HepG2 (cell line): ENCODE data around the gene CBL. TPM values are rescaled to one million over a fixed set of nuclear protein-coding genes. Genes with fewer than 3 reads are reported as not detected.

Experiments
- ATAC-seq: fragments of 200-7000 bp; cut with Tn5 transposase; 3 replicates; pipeline ENCODE4 v1.9.1; 2020; ENCODE audit warnings: mild to moderate bottlenecking, moderate library complexity
- BruUV-seq: library from RNA; stranded (reverse); fragments of 400-500 nt; replicated peaks from 2 replicates; lab custom pipeline; 2021; lab: Mats Ljungman, UMichigan
- CTCF ChIA-PET: fragments of 300-600 bp; formaldehyde crosslinking; extraction: SDS; loops from one replicate; lab custom pipeline; 2021; ENCODE audit warnings: low total read pairs, inconsistent platforms, low intra/inter-chr PET ratio; lab: Yijun Ruan, JAX
- POLR2A ChIA-PET: fragments of 350-600 bp; sonication (Branson Sonifier 250); formaldehyde crosslinking; loops from one replicate; lab custom pipeline; 2020; ENCODE audit warnings: antibody characterized with exemption, inconsistent platforms; lab: Yijun Ruan, JAX
- DNase-seq: peaks from one replicate; pipeline ENCODE4 v3.0.0-alpha.2; 2015; ENCODE audit warnings: low spot score
- FAIRE-seq: peaks from 3 replicates; lab custom pipeline; 2011; peaks lifted over from hg19 to GRCh38; lab: Jason Lieb, UNC
- H2AFZ ChIP-seq: one replicate; pipeline ENCODE4 v1.6.1; 2011; ENCODE audit warnings: low read length, inconsistent platforms
- H3K27ac ChIP-seq: fragments of 300-600 bp; 3 replicates; pipeline ENCODE4 v1.8.0; 2011; ENCODE audit warnings: mixed run types, mild to moderate bottlenecking, mixed read lengths, low read length, inconsistent platforms; ENCODE audit not compliant: insufficient read depth; ENCODE audit errors: extremely low read length
- H3K27me3 ChIP-seq, 2 experiments: fragments of 200-600 bp in 1 of 2; 2 replicates in 1 of 2; 3 replicates in 1 of 2; pipeline versions ENCODE4 v1.6.0 to v1.8.0; 2011; ENCODE audit warnings: low read length in 2 of 2, mild to moderate bottlenecking in 2 of 2, moderate library complexity in 2 of 2, inconsistent platforms in 1 of 2; ENCODE audit not compliant: insufficient read depth in 2 of 2, control insufficient read depth in 1 of 2
- H3K36me3 ChIP-seq, 2 experiments: fragments of 200-600 bp in 1 of 2; replicated peaks in 1 of 2; 2 replicates in 1 of 2; 3 replicates in 1 of 2; pipeline versions ENCODE4 v1.5.1 to v1.8.0; 2011; ENCODE audit warnings: low read length in 2 of 2, inconsistent platforms in 1 of 2; ENCODE audit not compliant: insufficient read depth in 2 of 2, control insufficient read depth in 1 of 2
- H3K4me1 ChIP-seq: 2 replicates; pipeline ENCODE4 v1.5.1; 2012; ENCODE audit warnings: low read length, inconsistent platforms; ENCODE audit not compliant: insufficient read depth
- H3K4me2 ChIP-seq: 2 replicates; pipeline ENCODE4 v1.6.0; 2011; ENCODE audit warnings: low read depth, low read length, inconsistent platforms
- H3K4me3 ChIP-seq, 3 experiments: fragments of 200-600 bp in 1 of 3; sonication (generic), shearing (Covaris generic) in 1 of 3; replicated peaks in 1 of 3; 2 replicates each; pipeline ENCODE4 v1.5.1; 2011 to 2016; ENCODE audit warnings: low read length in 3 of 3, inconsistent platforms in 2 of 3, low read depth in 2 of 3, mild to moderate bottlenecking in 2 of 3, control low read depth in 1 of 3, mixed read lengths in 1 of 3; ENCODE audit not compliant: insufficient read depth in 1 of 3
- H3K79me2 ChIP-seq: one replicate; pipeline ENCODE4 v1.6.1; 2011; ENCODE audit warnings: low read length, inconsistent platforms; ENCODE audit not compliant: insufficient read depth
- H3K9ac ChIP-seq: 2 replicates; pipeline ENCODE4 v1.6.0; 2011; ENCODE audit warnings: mild to moderate bottlenecking, low read depth, low read length, inconsistent platforms; ENCODE audit not compliant: insufficient read depth
- H3K9me3 ChIP-seq: 2 replicates; pipeline ENCODE4 v1.5.1; 2012; ENCODE audit warnings: mild to moderate bottlenecking, low read length
- H4K20me1 ChIP-seq: 2 replicates; pipeline ENCODE4 v1.6.0; 2011; ENCODE audit warnings: inconsistent platforms, mild to moderate bottlenecking, low read length, moderate library complexity; ENCODE audit not compliant: insufficient read depth
- KMT2A ChIP-seq: sonication (generic); formaldehyde crosslinking; IDR thresholded peaks from 2 replicates; pipeline ENCODE4 v1.4.0; 2020; ENCODE audit warnings: missing genetic modification reagents
- LRRFIP1 ChIP-seq: sonication (generic); formaldehyde crosslinking; conservative IDR thresholded peaks from 2 replicates; pipeline ENCODE4 v1.4.0; 2020; ENCODE audit warnings: missing genetic modification reagents
- PTBP1 ChIP-seq: fragments of 200-400 bp; formaldehyde crosslinking; IDR thresholded peaks from 2 replicates; pipeline ENCODE4 v1.6.1; 2018; ENCODE audit warnings: low read length, low read depth; ENCODE audit not compliant: poor library complexity, severe bottlenecking
- ZBTB46 ChIP-seq: sonication (generic); formaldehyde crosslinking; IDR thresholded peaks from 2 replicates; pipeline ENCODE4 v1.4.0; 2020; ENCODE audit warnings: mild to moderate bottlenecking, missing genetic modification reagents, borderline replicate concordance
- ZNF367 ChIP-seq: sonication (generic); formaldehyde crosslinking; IDR thresholded peaks from 2 replicates; pipeline ENCODE4 v1.4.0; 2020; ENCODE audit warnings: missing genetic modification reagents, borderline replicate concordance
- ZNF441 ChIP-seq: sonication (generic); formaldehyde crosslinking; IDR thresholded peaks from 2 replicates; pipeline ENCODE4 v1.7.0; 2021; ENCODE audit warnings: missing genetic modification reagents, borderline replicate concordance
- ZNF589 ChIP-seq: sonication (generic); formaldehyde crosslinking; conservative IDR thresholded peaks from 2 replicates; pipeline ENCODE4 v1.8.0; 2022; ENCODE audit warnings: mild to moderate bottlenecking, moderate library complexity, missing genetic modification reagents
- ZNF777 ChIP-seq: sonication (generic); formaldehyde crosslinking; IDR thresholded peaks from 2 replicates; pipeline ENCODE4 v1.4.0; 2020; ENCODE audit warnings: missing genetic modification reagents
- ZSCAN20 ChIP-seq: sonication (generic); formaldehyde crosslinking; IDR thresholded peaks from 2 replicates; pipeline ENCODE4 v1.4.0; 2020; ENCODE audit warnings: missing genetic modification reagents, mild to moderate bottlenecking, borderline replicate concordance
- WGBS: methylation state at CpG from one replicate; pipeline ENCODE4 v1.1.6; 2017; ENCODE audit warnings: low lambda C conversion rate; 5-methylcytosine and 5-hydroxymethylcytosine counted together
- in situ Hi-C: cut with HindIII; loops from 2 replicates; pipeline ENCODE4 v1.10.0; 2017; ENCODE audit warnings: low pct_unique_long_range_greater_than_20kb; ENCODE audit not compliant: extremely low pct_ligation_motif_present
- intact Hi-C: fragments of 100-400 bp; cut with micrococcal nuclease; formaldehyde crosslinking; loops from one replicate; pipeline ENCODE4 v1.10.0; 2022; ENCODE audit not compliant: unreplicated experiment
- polyA plus RNA-seq, 8 experiments: library from polyadenylated mRNA; depleted of rRNA in 3 of 8; stranded (reverse) in 7 of 8; unstranded in 1 of 8; fragments of >200 nt; fragmentation: Illumina TruSeq in 4 of 8; extraction: Trizol in 4 of 8; gene quantifications; 2 replicates each; pipeline versions ENCODE4 v1.2.1 to v1.2.3, GENCODE V29; 2011 to 2016; ENCODE audit warnings: low read depth in 4 of 8, missing spikeins in 1 of 8, mixed read lengths in 1 of 8; ENCODE audit not compliant: insufficient read depth in 1 of 8
- total RNA-seq, 5 experiments: library from RNA; depleted of rRNA; stranded (reverse); fragments of >200 nt; fragmentation: Illumina TruSeq; extraction: Trizol; gene quantifications; 2 replicates each; pipeline ENCODE4 v1.2.3, GENCODE V29; 2016; ENCODE audit warnings: low read depth in 1 of 5

CBL gene
- total and polyA plus RNA-seq, 2 of the 13 experiments (the other 11 are each of a cell fraction or from before 2014, with no cell fraction given): 6.6 to 7.4 TPM

GRCh38 chr11:119258180-119258579 lies 52.0 kb downstream of the CBL start:
- no peaks in the 10 kb centered on the region for H4K20me1 ChIP-seq
- no TSS peak for BruUV-seq
- in situ Hi-C loops (no loop called here), intact Hi-C loops (no loop called here)
- no peaks in the 10 kb centered on the region for H3K27me3 ChIP-seq
- POLR2A ChIA-PET: no interaction called here
- TF ChIP-seq ZNF367 (no peak), LRRFIP1 (CRISPR knock-in tag) (no peak), ZNF777 (CRISPR knock-in tag) (no peak), ZNF441 (CRISPR knock-in tag) (no peak), ZNF589 (CRISPR knock-in tag) (no peak), ZBTB46 (CRISPR knock-in tag) (no peak), ZSCAN20 (CRISPR knock-in tag) (no peak), KMT2A (no peak), PTBP1 (no peak)
- no peak overlapping the region for H3K4me2 ChIP-seq
- no peaks in the 10 kb centered on the region for H3K79me2 ChIP-seq
- H3K9me3 ChIP-seq: no peaks in the 10 kb centered on the region
- FAIRE-seq (no peak), DNase-seq (no peak), ATAC-seq (no peak)
- CTCF ChIA-PET: no interaction called here
- H3K36me3 ChIP-seq: no peaks in the 10 kb centered on the region
- H3K27ac ChIP-seq: no peak overlapping the region
- WGBS: 96% methylated on average over 5 of the region's 5 CpGs
- no peak overlapping the region for H3K9ac ChIP-seq
- H3K4me1 ChIP-seq: no peaks in the 10 kb centered on the region
- H3K4me3 ChIP-seq: no peak overlapping the region
- no peak overlapping the region for H2AFZ ChIP-seq
